Fibroblast of skin of back (primary cell): ENCODE measurements around the gene ACOXL.

Experiments
- DNase-seq: peaks from one replicate; pipeline ENCODE4 v3.0.0-alpha.2; 2013

Gene ACOXL

DNA sequence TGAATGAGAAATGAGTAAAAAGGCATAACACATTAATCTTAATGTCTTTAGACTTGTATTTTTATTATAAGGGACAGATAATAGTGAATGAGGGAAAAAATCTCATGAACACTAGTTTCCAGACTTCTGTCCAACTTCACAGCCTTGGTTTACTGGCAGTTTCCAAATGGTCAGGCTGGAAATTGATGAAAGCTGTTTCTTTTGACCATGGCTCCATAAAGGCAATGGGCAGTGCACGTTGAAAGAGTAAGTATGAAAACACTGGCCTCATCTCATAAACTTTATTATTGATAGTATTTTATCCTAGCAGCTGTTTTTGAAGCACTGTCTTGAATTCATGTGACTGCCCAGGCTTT is 411.4 kb downstream of the ACOXL start:
- DNase-seq, result no peak

DNA sequence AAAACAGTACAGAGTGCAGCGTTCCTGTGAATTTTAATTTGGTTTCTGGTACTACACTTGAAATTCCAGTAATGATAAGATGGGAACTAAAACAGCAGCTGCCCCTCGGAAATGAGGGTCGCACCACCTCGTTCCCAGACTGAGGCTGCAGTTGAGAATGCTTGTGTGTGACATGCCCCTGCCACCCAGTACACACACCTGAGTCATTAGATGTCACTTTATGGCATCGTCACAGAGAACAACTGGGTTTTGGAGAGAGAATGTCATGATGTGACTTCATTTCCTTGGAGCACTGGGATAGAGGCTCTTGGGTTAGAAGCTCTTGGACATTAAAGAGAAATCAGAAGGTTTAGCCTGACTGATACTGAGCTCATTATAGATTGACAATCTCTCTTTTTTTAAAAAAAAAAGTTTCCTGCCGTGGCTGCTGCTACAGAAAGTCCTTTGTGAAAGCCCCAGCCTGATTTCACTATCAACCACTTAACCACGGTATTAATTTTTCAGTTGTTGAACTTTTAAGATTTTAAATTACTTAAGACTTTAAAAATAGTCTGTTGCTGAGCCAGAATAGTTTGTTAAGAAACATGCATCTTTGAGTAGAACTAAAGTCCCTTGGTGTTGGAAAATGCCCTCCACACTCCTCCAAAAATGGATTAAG is 412.9 kb downstream of the ACOXL start:
- DNase-seq, result no peak

DNA sequence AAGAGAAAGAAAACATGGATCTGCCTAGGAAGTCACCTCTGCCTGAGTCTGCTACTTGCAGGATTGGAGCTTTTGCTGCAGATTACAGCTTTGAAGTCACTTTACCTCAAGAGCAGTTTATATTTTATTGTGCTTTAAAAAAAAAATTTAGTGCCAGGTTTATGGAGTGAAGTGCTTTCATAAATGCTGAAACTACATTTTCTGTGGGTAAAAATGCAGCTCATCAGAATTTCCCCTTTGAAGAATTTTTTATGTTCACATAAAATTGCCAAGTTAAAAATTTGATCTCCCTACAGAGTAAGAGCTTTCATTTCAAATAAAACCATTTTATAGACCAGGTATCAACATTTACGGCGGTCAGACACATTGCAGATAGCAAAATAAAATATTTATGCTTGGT is 413.6 kb downstream of the ACOXL start:
- no peak for DNase-seq

DNA sequence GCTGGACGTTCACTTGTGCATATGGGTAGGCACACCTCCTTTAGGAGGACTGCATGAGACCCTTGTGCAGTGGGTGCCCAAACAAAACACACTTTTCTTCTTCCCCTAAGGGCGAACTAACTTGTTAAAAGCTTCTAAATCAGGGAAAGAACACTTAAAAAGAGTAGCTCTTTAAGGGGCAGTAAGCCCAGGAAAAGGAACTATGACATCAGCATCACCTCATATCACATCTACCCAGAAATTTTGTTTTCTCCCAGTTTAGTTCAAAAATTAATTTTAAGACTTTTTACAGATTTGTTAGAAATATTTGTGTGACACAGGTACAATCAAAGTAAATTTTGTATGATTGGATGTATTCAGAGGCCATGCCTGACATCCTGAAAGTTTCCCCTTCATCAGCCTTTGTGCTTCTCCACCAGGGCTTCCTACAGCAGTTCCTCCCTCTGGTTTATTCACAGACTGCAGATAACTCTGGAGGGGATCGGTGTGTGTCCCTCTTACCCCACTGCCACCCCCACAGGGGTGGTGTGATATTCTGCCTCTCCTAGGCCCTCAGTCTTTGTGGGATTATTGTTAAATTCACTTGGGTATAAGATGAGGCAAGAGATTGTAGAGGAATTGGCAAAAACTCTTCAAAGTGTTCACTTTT is 416.0 kb downstream of the ACOXL start:
- no peak for DNase-seq

DNA sequence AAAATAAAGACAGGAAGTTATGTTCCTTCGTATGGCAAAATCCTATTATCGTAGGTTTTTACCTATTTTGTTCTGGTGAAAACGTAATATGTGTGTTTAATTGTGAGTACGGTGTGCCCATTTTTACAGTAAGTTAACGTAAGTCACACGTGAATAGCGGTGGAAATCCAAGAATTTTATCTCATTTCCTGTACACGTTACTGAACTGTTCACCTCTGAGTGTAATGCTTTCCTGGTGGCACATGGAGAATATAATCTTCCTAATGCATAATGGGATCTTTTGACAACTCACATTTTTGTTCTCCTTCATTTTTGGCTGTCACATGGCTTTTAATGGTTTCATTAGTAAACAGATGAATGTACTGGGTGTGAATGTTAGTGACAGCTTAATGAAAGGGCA is 416.6 kb downstream of the ACOXL start:
- no peak for DNase-seq

DNA sequence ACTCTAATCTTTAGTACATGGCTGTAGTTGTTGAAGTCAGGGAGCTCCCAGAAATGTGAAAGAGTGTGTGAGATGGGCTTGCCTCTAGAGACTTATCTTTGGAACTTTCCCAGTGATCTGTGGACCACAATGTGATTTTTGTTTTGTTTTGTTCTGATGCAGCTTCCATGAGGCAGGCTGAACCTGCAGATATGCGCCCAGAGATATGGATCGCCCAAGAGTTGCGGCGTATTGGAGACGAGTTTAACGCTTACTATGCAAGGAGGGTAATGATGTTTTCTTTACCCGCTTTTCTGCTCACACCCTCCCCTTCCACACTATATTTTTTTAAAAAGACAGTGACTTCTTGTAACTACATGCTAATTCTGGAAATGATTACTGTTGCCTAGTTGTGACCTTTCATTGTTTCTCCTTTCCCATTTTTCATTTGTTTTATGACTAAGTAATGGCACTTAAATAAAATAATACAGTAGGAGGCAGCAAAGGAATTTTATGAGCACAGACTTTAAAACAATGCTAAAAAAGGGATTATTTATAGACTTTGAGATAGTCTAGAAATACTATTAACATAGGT is 417.6 kb downstream of the ACOXL start:
- DNase-seq, result peak; percentile 17

DNA sequence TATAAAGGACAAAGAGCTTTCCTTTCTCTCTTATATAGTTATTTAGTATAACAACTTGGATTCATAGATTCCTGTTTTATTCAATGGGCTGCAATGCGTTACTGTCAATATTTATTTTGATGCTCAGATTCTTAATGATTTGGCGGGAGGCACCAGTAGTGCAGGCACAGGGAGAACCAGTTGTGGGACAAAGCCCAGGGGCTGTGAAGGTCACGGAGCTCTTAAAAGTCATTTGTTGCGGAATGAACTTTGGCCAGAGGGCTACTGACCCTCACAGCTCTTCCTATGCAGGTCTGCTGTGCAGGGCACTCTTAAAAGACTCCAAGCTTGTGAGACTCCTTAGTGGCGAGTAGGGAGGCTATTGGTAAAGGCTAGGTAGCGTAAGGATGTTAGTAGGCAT is 422.4 kb downstream of the ACOXL start:
- no peak for DNase-seq

DNA sequence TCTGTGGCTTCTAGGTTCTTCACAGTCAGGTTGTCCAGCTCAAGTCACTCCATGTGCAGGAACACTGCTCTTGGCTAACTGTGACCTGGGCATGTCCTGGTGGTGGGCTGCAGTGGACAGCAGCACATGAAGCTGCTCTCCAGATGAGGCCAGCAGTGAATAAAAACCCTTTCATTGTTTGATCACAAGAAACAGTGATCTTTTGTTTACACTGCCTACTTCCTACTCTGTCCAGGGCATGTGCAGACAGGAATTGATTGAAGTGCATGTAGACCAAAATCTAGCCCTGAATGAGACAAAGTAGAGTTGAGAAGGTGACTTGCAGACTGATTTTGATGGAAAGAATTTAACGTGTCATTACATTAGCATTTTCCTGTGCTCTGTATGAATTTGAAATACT is 423.2 kb downstream of the ACOXL start:
- DNase-seq, result peak; percentile 54

DNA sequence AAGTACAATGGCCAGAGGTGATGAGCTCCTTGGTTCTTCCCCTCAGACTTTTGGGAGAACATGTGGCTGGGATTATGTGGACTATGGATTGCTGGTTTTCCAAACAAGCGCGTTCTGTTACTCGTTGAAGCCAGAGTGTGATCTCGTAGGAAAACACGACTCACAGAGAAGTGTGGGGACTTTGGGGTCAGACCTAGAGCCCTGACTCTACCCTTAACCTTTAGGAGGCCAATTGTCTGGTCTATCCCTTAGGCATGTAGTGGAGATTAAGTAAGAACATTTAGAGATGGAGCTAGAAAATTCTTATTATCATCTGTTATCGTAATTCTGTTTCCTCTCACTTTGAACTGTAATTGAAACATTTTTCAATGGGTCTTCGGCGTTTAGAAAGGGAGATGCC is 424.2 kb downstream of the ACOXL start:
- DNase-seq, result no peak

DNA sequence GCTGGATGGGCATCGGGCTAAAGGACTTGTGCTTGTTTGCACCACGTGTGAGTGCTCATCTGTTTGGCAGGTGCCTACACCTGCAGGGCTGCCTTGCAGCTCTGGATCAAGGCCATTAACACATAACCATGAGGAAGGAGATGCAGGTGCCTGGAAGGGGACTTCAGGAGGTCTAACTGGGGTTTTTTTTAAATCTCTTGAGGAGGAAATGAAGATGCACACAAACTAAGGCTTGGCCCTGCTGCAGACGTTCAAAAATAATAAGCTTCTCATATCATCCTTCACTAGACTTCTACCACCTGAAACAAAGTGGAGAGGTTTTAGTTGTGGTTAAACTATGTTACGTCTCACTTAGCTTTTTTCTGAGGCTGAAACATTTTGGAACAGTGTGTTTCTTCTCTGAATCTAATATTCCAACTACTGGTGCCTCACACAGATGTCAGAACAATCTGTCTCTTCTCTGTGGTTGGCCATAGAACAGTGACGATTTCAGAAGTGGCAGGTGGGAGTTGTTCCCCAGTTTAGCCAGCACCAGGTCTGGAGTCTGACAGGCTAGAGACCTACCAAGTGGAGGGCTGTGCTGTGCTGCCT is 424.8 kb downstream of the ACOXL start:
- DNase-seq, result no peak

DNA sequence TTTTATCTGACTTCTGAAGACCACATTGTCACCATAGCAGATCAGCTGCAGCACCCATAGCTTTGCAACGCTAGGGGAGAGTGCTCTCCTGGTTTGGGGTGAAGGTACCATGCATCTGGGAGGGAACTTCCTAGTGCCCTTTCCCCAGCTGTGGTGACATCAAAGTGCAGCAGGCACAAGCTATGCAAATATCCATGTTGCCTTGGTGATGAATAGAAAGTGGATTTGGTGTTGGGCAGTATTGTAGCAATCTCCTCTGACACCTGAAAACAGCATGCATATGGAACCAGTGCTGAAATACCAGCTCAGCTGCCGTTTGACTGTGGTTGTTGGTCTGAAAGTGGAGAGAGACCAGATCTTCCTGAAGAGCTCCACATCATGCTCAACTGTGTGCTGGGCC is 425.4 kb downstream of the ACOXL start:
- no peak for DNase-seq

DNA sequence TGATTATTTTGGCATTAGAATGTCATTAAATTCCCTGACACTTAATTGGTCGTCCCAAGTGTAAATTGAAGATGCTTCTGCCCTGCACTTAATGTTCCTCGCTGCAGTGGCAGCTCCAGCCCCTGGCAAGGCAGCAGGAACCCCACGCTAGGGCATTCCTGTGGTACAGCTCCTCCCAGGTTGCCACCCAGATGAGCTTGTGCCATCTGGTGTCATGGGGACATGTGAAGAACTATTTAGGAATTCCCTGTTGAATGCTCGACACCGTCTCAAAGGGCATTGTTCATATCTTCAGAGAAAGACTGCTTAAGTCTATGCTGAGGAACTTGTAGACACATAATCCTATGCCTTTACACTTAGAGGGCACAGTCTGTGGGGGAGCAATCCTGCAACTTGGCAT is 427.3 kb downstream of the ACOXL start:
- DNase-seq, result peak; percentile 58

DNA sequence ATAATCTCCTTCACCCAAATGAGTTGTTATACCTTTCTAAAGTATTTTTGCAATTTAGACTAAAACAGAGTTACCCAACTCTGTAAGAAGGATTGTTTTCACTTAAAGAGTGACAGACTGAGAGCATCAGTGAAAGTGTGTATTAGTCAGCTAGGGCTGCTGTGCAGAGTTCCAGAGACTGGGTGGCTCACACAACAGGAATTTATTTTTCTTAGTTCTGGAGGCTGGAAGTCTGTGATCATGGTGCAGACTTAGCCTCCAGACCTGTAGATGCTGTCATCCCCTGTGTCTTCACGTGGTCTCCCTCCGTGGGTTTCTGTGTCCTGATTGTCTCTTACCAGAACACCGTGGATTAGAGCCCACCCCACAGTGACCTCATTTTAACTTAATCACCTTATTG is 428.4 kb downstream of the ACOXL start:
- peak; percentile 95 for DNase-seq

DNA sequence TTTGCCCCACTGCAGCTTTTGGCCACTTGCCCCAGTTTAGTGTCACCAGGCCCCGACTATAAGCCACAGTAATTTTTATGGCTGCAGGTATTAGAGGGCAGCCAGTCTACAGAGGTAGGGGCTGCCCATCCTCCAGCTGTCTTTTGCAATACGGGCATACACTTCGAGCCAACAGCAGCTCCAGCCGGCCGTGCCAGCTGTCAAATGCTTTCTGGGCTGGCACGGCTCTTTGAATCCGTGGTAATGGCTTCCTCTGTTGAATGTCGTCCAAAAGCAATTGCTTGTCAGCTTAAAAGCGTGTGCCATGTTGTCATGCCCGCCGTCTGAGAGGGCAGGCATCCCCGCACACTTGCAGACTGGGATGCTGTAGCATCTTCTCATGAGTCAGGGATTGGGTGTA is 429.6 kb downstream of the ACOXL start:
- DNase-seq, result no peak

DNA sequence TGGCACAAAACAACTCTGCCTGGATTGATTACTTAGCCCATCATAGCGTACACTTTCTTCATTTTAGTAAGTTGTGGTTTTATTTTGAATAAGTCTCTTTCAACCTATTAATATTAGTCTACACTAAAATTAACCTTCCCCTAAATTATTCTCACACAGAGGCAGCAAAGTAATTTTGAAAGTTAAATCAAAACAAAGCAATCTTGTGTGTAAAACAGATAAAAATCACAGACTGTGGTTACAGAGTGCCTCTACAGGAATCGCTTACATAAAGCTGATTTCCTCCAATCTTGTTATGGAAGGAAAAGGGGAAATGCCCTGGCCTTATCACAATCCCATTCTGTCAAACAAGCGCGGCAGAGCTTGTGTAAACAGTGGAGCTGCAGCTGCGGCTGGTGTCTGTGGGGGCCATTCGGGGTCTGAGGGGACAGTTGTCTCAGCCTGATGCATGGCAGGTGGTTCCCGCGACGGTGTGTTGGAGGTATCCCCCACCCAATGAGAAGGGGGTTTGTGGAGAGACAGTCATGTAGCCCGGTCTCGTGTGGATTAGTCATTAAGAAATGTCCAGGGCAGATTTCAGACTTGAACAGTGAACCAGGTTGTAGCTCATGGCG is 430.5 kb downstream of the ACOXL start:
- DNase-seq, result no peak

DNA sequence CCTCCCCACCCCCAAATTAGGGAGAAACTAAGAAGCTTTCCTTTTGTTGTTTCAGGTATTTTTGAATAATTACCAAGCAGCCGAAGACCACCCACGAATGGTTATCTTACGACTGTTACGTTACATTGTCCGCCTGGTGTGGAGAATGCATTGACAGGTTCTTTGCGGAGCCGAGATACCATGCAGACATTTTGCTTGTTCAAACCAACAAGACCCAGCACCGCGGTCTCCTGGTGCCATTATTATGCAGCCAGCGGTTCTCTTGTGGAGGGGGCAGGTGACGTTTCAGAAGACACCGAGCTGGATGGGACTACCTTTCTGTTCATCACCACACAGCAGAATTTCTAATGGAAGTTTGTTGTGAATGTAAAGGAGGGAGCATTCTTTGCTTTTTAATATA is 431.7 kb downstream of the ACOXL start:
- no peak for DNase-seq

DNA sequence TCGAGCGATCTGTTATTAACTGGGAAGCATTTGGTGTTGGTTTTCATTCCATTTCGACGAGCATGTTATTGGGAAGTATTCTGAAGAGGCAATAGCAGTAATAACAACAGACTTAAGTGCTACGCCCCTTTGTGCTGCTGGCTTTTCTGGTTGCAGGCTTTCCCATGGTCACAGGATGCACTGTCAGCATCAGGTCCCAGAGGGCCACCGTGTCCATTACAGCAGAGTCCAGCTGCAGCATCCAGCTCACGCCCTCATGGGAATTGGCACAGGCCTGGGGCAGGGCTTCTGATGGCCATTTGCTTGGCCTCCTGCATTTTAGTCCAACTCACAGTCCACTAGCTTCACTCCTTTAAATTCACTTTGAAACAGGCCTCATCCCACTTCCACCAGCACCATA is 432.7 kb downstream of the ACOXL start:
- DNase-seq, result peak; percentile 35

DNA sequence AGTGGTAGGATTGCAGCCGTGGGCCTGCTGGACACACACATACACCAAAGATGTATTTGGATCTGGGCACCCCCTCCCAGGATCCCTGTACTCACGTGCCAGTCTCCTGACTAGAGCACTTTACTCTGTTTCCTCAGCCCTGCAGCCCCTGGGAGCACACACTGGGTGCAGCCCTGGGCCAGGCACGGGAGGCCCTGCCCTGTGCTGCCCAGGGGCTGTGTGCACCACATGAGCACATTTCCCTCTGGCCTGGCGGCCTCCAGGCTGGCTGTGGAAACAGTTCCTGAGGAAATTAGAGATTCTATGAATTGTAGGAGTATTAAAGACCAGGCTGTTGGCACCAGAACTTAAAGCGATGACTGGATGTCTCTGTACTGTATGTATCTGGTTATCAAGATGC is 433.7 kb downstream of the ACOXL start:
- DNase-seq, result no peak

DNA sequence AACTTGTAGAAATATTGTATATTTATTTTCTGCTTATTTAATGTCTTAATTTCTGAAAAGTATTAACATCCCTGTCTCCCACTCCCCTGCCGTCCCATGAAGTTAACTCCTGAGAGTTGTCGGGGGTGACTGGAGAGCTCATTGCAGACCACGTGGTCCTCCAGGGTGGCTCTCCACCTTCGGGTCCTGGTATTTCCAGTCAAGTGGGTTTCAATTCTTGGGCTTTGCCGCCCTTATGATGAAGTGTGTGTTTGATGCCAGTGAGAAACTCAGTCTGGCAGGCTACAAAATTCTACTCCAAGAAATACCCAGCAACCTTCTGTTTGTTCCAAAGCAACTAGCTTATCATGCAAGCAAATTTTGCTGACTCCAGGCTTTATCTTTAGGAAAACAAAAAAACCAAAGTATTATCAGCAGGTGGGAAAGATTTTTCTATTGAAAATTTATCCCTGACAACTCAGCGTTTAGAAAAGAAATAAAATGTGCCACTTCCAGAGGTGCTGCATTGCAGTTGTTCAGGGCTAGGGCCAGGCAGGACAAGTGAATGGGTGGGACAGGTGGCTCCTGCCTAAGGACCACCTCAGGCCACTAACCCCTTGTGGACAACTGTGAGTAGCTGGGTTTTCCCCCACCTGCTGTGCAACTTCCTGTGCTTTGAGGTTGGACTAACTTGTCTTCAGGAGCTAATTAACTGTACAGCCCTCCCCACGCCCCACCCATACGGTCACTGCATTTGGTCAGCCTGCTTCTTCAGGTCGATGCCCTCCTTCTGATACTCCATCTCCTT is 434.9 kb downstream of the ACOXL start:
- DNase-seq, result no peak

DNA sequence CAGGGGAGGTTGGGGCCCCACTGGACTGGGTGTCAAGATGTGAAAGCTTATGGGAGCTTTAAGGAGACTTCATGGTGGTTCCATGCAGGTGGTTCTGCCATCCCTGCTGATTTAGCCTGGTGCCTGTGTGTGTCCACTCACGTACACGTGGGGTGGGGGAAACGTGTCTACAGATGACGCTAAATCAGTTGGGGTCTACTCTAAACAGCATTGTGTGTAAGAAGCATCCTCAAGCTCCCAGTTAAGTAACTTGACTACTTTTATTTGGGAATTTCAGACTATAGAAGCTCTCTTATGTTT is 435.4 kb downstream of the ACOXL start:
- DNase-seq, result no peak
